Amniotic stem cell (primary cell): ENCODE results near the gene KRTAP10-2.

Experiments
- DNase-seq: peaks from one replicate; lab custom pipeline; 2025; lab: John Stamatoyannopoulos, UW

The KRTAP10-2 gene

GRCh38 chr21:44539991-44540666, 11.2 kb downstream of the KRTAP10-2 start, which contains the start of gene KRTAP10-1:
Gene KRTAP10-1 (minus strand): TSS chr21:44540195. CDS start chr21:44540150, 45 bp downstream.
- no peak for DNase-seq

- DNase-seq: no peak
These were observed 12.3 kb downstream of the KRTAP10-2 start for GRCh38 chr21:44539046-44539445.

GRCh38 chr21:44537930-44538911, 13.1 kb downstream of the KRTAP10-2 start:
- no peak for DNase-seq

- no peak for DNase-seq
These were observed 15.3 kb downstream of the KRTAP10-2 start for GRCh38 chr21:44535963-44536362.

GRCh38 chr21:44534688-44535087, 16.6 kb downstream of the KRTAP10-2 start:
- DNase-seq: no peak

- DNase-seq: no peak
These were observed 17.2 kb downstream of the KRTAP10-2 start for GRCh38 chr21:44533891-44534627.

GRCh38 chr21:44533121-44533890, 18.0 kb downstream of the KRTAP10-2 start:
- DNase-seq: no peak

GRCh38 chr21:44532712-44533111, 18.6 kb downstream of the KRTAP10-2 start:
- DNase-seq: no peak

- no peak for DNase-seq
These were observed 19.4 kb downstream of the KRTAP10-2 start for GRCh38 chr21:44531606-44532564.

- no peak for DNase-seq
These were observed 20.3 kb downstream of the KRTAP10-2 start for GRCh38 chr21:44530903-44531605.

GRCh38 chr21:44530221-44530902, 20.9 kb downstream of the KRTAP10-2 start:
- no peak for DNase-seq

GRCh38 chr21:44529503-44530125, 21.7 kb downstream of the KRTAP10-2 start:
- no peak for DNase-seq

- DNase-seq: no peak
These were observed 22.3 kb downstream of the KRTAP10-2 start for GRCh38 chr21:44529011-44529421.

GRCh38 chr21:44528634-44528995, 22.7 kb downstream of the KRTAP10-2 start:
- no peak for DNase-seq

GRCh38 chr21:44527983-44528633, 23.2 kb downstream of the KRTAP10-2 start:
- DNase-seq: no peak

- DNase-seq: no peak
These were observed 23.9 kb downstream of the KRTAP10-2 start for GRCh38 chr21:44527156-44527982.
